ENCODE measurements around the gene TTC36. TPM values are rescaled to one million over a fixed set of nuclear protein-coding genes. Genes with fewer than 3 reads are reported as not detected.
"Not testable (repeated sequence)": the region's sequence is repeated elsewhere in the genome, so short reads cannot be mapped to it uniquely, and the experiment has no call there.

The TTC36 gene, protein sequence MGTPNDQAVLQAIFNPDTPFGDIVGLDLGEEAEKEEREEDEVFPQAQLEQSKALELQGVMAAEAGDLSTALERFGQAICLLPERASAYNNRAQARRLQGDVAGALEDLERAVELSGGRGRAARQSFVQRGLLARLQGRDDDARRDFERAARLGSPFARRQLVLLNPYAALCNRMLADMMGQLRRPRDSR
- total RNA-seq (2022): 0.38 and 0.39 TPM in 2 replicates
- percentile 51 among the genes with signal in this experiment for Bru-seq, nascent RNA
- percentile 42 among the genes with signal in this experiment for BruChase-seq, experiment 1, labeled RNA remaining after a 6-hour chase
- percentile 21 among the genes with signal in this experiment for BruChase-seq, experiment 2, labeled RNA remaining after a 2-hour chase
- long read RNA-seq: 0 reads

- Mint-ChIP-seq H3K4me1 (ENCODE audit: low read depth, unreplicated experiment) (peaks cover 13% of the 10 kb centered on the region), H3K27me3 (ENCODE audit: unreplicated experiment) (no peaks in the 10 kb centered on the region), H3K36me3 (ENCODE audit: insufficient read depth, unreplicated experiment) (peaks cover 47% of the 10 kb centered on the region), H3K9me3 (ENCODE audit: low read depth, unreplicated experiment) (no peaks in the 10 kb centered on the region), H3K4me3 (ENCODE audit: low read depth, unreplicated experiment) (no peak within 1 kb of the TSS), H3K27ac (ENCODE audit: unreplicated experiment) (no peak within 1 kb of the TSS)
- no TSS peak for BruUV-seq (replicated peaks)
- no peak for TF ChIP-seq CTCF (IDR thresholded peaks at IDR 0.05; ENCODE audit: unreplicated experiment)
- CTCF ChIA-PET: no interaction called here
- DNase-seq: no peak
- intact Hi-C loops (cut with micrococcal nuclease; ENCODE audit: unreplicated experiment): no loop called here
These were observed at the start of gene TTC36 for GRCh38 chr11:118527109-118527508. TSS of gene TTC36 (plus strand) at chr11:118527474. CDS start at chr11:118527495, 21 bp downstream.

DNA sequence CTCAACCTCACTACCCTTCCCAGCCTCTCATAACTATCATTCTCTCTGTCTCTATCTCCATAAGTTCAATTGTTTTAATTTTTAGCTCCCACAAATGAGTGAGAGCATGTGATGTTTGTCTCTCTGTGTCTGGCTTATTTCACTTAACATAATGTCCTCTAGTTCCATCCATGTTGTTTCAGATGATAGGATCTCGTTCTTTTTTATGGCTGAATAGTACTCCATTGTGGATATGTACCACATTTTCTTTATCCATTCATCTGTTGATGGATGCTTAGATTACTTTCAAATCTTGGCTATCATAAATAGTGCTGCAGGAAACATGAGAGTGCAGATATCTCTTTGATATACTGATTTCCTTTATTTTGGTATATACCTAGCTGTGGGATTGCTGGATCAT is 46.0 kb upstream of the TTC36 start:
- H3K4me1 Mint-ChIP-seq (ENCODE audit: low read depth, unreplicated experiment); CTCF ChIA-PET; H3K4me3 Mint-ChIP-seq (ENCODE audit: low read depth, unreplicated experiment); H3K27ac Mint-ChIP-seq (ENCODE audit: unreplicated experiment); H3K9me3 Mint-ChIP-seq (ENCODE audit: low read depth, unreplicated experiment); H3K27me3 Mint-ChIP-seq (ENCODE audit: unreplicated experiment); BruUV-seq (replicated peaks); DNase-seq: not testable (repeated sequence)
- intact Hi-C loops (cut with micrococcal nuclease; ENCODE audit: unreplicated experiment): loop anchor here (10.0 kb wide), 1 partner anchor 186 kb away; no protein-coding TSS in a partner anchor
- H3K36me3 Mint-ChIP-seq (ENCODE audit: insufficient read depth, unreplicated experiment): peaks cover 21% of the 10 kb centered on the region

- peaks cover 14% of the 10 kb centered on the region for H3K36me3 Mint-ChIP-seq (ENCODE audit: insufficient read depth, unreplicated experiment)
- no peak overlapping the region for H3K27ac Mint-ChIP-seq (ENCODE audit: unreplicated experiment)
- CTCF ChIA-PET: no interaction called here
These were observed 42.9 kb upstream of the TTC36 start for GRCh38 chr11:118484405-118484804.

GRCh38 chr11:118485273-118485672 is 42.0 kb upstream of the TTC36 start:
- no peak for TF ChIP-seq CTCF (IDR thresholded peaks at IDR 0.05; ENCODE audit: unreplicated experiment)
- H3K4me1 Mint-ChIP-seq (ENCODE audit: low read depth, unreplicated experiment): no peaks in the 10 kb centered on the region
- no peaks in the 10 kb centered on the region for H3K27me3 Mint-ChIP-seq (ENCODE audit: unreplicated experiment)
- CTCF ChIA-PET: no interaction called here
- intact Hi-C loops (cut with micrococcal nuclease; ENCODE audit: unreplicated experiment): loop anchor here (10.0 kb wide), 1 partner anchor 190 kb away; no protein-coding TSS in a partner anchor
- no peak overlapping the region for H3K27ac Mint-ChIP-seq (ENCODE audit: unreplicated experiment)
- no peak overlapping the region for H3K4me3 Mint-ChIP-seq (ENCODE audit: low read depth, unreplicated experiment)
- no TSS peak for BruUV-seq (replicated peaks)
- DNase-seq: no peak
- H3K36me3 Mint-ChIP-seq (ENCODE audit: insufficient read depth, unreplicated experiment): peaks cover 14% of the 10 kb centered on the region
- no peaks in the 10 kb centered on the region for H3K9me3 Mint-ChIP-seq (ENCODE audit: low read depth, unreplicated experiment)

More at GRCh38 chr11:118484405-118484804, 42.9 kb upstream of the TTC36 start:
- no TSS peak for BruUV-seq (replicated peaks)
- no peak for DNase-seq
- intact Hi-C loops (cut with micrococcal nuclease; ENCODE audit: unreplicated experiment): loop anchor here (10.0 kb wide), 1 partner anchor 190 kb away; no protein-coding TSS in a partner anchor
- no peak for TF ChIP-seq CTCF (IDR thresholded peaks at IDR 0.05; ENCODE audit: unreplicated experiment)
- Mint-ChIP-seq H3K9me3 (ENCODE audit: low read depth, unreplicated experiment) (no peaks in the 10 kb centered on the region), H3K4me3 (ENCODE audit: low read depth, unreplicated experiment) (no peak overlapping the region), H3K4me1 (ENCODE audit: low read depth, unreplicated experiment) (no peaks in the 10 kb centered on the region), H3K27me3 (ENCODE audit: unreplicated experiment) (no peaks in the 10 kb centered on the region)

Data from Calu3 (cell line).